ENCODE measurements around the gene FAM229A.

Gene FAM229A

DNA sequence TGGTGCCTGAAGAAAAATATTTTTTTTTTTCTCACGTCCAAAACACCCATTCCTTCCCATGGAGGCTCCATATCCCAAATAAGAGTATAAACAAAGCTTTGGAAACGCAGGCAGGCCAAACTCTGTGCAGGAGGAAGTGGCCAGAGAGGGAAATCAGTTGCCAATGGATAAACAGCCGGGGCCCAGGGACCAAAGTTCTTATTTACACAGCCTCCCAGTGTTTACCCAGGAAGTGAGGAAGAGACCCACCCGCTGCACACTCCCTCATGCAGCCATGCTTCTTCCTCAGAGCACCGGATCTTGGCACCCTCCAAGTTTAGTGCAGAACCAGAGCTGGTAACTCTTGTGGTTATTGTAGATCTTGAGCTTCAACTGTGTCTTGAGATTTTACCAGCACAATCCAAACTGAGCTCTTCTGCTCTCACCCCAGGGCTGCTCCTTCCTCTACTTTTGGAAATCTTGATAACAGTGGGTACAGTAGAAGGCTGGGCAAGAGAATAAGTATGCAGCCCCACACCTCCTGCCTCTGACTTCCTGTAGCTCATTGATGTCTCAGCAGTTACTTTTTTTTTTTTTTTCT is 40.5 kb downstream of the FAM229A start:
- peak; percentile 25 for DNase-seq

DNA sequence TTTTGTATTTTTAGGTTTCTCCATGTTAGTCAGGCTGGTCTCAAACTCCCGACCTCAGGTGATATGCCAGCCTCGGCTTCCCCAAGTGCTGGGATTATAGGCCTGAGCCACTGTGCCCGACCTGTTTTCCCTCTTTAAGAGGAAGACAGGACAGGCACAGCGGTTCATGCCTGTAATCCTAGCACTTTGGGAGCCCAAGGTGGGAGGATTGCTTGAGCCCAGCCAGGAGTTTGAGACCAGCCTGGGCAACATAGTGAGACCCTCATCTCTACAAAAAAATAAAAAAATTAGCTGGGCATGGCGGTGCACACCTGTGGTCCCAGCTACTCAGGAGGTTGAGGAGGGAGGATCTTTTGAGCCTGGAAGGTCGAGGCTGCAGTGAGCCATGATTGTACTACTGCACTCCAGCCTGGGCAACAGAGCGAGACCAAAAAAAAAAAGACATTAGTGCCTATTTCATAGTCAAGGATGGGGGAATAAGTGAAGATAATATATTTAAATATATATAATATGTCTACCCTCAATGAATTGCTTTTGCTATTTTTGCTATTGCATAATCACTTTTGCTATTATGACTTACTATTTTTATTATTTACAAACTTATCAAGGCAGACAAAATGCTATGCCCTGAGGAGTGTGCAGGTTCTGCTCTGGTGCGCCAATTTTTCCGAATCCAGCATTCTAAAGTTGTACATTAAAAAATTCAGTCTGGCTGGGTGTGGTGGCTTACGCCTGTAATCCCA is 44.0 kb downstream of the FAM229A start:
- DNase-seq, result no peak

DNA sequence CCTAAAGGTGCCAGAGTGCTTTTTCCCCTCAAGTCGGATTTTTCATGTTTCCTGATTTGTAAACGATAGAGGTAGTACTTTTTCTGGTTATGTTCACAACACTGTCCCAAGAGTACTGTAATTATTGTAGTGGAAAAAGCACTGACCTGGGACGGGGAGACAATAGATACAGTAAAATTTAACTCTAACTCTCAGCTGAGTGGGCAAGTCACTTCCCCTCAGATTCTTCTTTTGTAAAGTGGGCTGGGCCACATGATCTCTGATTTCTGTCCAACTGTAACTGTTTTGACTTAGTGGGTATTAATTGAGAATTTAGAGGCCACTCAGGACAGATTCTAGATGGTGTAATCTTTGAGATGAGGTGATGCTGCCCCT is 45.4 kb downstream of the FAM229A start:
- DNase-seq, result no peak

DNA sequence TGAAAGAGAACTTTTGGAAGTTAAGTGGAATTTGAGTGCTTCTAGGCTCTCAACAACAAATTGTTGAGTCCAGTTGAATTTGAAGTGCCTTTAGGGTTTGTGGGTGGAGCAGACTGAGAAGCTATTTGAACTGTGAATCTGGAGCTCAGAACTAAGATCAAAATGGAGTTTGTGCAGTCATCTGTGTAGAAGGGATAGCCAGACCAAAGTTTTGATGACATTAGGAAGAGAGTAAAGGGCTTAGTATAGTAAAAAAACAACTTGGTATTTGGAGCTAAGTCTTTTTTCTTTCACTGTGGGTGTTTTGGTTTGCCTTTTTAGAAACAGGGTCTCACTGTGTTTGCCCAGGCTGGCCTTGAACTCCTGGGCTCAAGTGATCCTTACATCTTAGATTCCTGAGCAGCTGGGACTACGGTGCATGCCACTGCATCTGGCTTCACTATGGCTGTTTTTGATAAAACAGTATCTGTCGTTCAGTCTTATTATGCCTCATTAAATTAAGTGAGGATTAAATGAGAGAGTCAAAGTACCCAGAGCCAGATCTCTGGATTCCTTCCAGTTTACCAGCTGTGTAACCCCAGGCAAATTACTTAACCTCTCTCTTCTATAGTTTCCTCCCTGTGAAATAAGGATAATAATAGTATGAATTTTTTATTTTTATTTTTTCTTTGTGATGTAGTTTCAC is 50.4 kb downstream of the FAM229A start:
- no peak for DNase-seq
